Gastrocnemius medialis (tissue), 4 donors: ENCODE measurements around the gene MCRIP2. TPM values are rescaled to one million over a fixed set of nuclear protein-coding genes. Genes with fewer than 3 reads are reported as not detected.
A peak's percentile ranks its signal among the peaks of the same experiment; 100 is the strongest.

Source experiments
- ATAC-seq, 2 donors: fragments of 150-250 bp; one replicate each; pipeline ENCODE4 v1.9.1; 2016
- DNase-seq, 2 donors: peaks; one replicate each; pipeline ENCODE4 v3.0.0-alpha.2; 2019
- H3K27ac ChIP-seq, 4 donors: fragments of 200-600 bp; sonication (generic); 1 replicate in 1 of 4; 2 replicates in 3 of 4; pipeline ENCODE4 v1.5.1; 2016 to 2018; ENCODE audit warnings: mild to moderate bottlenecking in 2 of 4, moderate library complexity in 1 of 4
- H3K27me3 ChIP-seq, 3 donors: fragments of 200-600 bp; sonication (generic) in 2 of 3; 1 replicate in 1 of 3; 2 replicates in 2 of 3; pipeline versions ENCODE4 v1.5.1 to v1.6.0; 2016 to 2019; ENCODE audit warnings: mild to moderate bottlenecking in 1 of 3, moderate library complexity in 1 of 3
- H3K36me3 ChIP-seq, 2 donors: fragments of 200-600 bp; sonication (generic) in 1 of 2; one replicate each; pipeline ENCODE4 v1.5.1; 2017 to 2018
- H3K4me1 ChIP-seq, 2 donors: fragments of 200-600 bp; sonication (generic) in 1 of 2; one replicate each; pipeline ENCODE4 v1.5.1; 2016 to 2017; ENCODE audit warnings: mild to moderate bottlenecking in 2 of 2
- H3K4me3 ChIP-seq, 4 donors: fragments of 200-600 bp; sonication (generic) in 3 of 4; 1 replicate in 1 of 4; 2 replicates in 3 of 4; pipeline ENCODE4 v1.5.1; 2016 to 2019; ENCODE audit warnings: mild to moderate bottlenecking in 2 of 4
- H3K9me3 ChIP-seq, 3 donors: fragments of 200-600 bp; sonication (generic) in 2 of 3; 1 replicate in 1 of 3; 2 replicates in 2 of 3; pipeline ENCODE4 v1.5.1; 2016 to 2019
- POLR2A ChIP-seq, 2 donors: fragments of 450-650 bp; IDR thresholded peaks; one replicate each; pipeline ENCODE4 v1.6.1; 2017; ENCODE audit warnings: antibody characterized with exemption in 2 of 2, mild to moderate bottlenecking in 2 of 2, moderate library complexity in 2 of 2
- in situ Hi-C, 4 donors: fragments of 200-750 bp; cut with MboI; loops; one replicate each; pipeline versions ENCODE4 v1.15.0 to v1.8.0; 2017; ENCODE audit warnings: low sequenced_read_pairs in 4 of 4
- intact Hi-C: fragments of 100-400 bp; cut with DNase I; formaldehyde crosslinking; loops from one replicate; pipeline ENCODE4 v1.15.1; 2023; ENCODE audit warnings: low total_unique reads
- total RNA-seq, 4 donors: library from RNA; depleted of rRNA; stranded (reverse); fragments of >200 nt; gene quantifications; one replicate each; pipeline versions ENCODE4 v1.1.0 to v1.2.3, GENCODE V29; 2016
- TF ChIP-seq, protein P1 (sequence below), 5 experiments: fragments of 450-650 bp in 3 of 5; fragments of 200-600 bp in 2 of 5; sonication (generic) in 2 of 5; IDR thresholded peaks in 4 of 5; conservative IDR thresholded peaks in 1 of 5; 1 replicate in 4 of 5; 2 replicates in 1 of 5; pipeline ENCODE4 v1.5.1; 2016 to 2019; ENCODE audit warnings: antibody characterized with exemption in 5 of 5, mild to moderate bottlenecking in 3 of 5, moderate library complexity in 3 of 5

Gene MCRIP2
- total RNA-seq, 4 donors from 2014 or later: 59.6 to 155 (median 114) TPM

DNA sequence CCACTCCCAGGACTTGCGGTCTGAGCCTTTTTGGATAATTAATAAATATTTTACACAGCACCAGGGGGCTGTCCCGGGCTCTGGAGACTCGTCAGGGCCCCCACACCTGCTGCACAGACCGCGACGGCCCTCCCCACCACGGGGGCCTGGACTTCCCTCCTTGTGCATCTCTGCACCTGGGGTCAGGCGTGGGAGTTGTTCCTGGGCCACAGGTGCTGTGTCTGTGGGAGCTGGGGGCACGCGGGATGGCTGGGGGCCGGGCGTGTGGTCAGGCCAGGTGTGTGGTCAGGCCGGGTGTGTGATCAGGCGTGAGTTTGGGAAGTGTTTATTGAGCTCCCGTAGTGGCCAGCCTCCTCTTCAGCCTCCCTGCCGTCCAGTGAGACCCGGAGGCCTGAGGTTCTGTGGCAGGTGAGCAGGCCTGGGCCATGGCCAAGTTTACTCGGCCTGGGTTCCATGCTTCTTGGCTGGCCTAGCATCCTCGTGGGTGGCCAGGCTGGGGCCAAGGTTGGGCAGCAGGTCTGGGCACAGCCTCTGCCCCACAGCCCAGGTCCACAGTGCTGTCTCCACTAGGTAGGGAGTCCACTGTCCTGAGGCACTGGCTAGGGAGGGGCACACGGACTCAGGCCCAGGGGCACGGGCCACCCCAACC lies 36.7 kb downstream of the MCRIP2 start:
- intact Hi-C loops: no loop called here

DNA sequence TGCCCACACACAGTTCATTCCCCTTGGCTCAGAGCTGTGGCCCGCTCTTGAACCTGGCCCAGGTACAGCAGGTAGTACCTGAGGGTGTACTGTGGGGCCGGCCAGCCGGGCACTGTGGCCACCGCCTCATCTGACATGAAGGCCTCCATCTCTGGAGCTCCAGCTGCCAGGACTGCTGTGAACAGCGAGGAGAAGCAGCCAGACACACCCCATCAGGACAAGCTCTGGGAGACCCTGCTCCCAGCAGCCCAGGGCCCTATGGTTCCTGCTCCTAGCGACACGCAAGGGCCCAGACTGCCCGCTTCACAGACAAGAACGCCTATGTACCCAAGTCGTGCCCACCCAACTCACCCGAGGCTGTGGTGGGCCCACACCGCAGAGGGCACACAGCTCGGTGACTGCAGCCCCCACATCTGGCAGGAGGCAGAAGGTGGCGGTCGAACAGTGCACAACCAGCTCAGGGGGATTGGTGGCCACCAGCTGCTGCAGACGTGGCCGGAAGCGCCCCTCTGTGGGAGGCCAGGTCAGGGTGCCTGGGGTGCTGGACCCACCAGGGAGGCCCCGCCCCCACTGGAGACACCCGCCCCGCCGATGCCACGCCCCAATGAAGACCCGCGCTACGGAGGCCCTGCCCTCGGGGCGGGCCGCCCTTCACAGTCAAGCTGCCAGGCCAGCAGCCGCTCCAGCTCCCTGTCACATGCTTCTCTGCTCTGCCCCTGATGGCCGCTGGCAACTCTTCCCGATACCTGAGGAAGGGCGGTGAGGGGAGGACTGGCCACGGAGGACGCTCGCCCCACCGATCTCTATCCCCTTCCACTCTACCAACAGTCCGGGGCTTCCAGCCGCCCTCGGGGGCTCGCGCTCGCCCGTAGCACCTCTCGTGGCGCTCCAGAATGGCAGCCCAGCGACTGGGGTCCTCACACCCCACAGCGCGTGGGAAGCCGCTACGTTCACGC lies 37.5 kb downstream of the MCRIP2 start:
- Histone ChIP-seq H3K4me1 (peaks cover 24 to 40% of the 10 kb centered on the region in 2 donors), H3K36me3 (peaks cover 0 to 21% of the 10 kb centered on the region in 2 donors), H3K27me3 (no peaks in the 10 kb centered on the region), H3K4me3 (peak overlapping the region; percentile 51 to 82 (median 70)), H3K9me3 (no peaks in the 10 kb centered on the region), H3K27ac (peak overlapping the region; percentile 89 to 100 (median 98))
- intact Hi-C loops (no loop called here), in situ Hi-C loops (no loop called here)
- TF ChIP-seq, protein P1, sequence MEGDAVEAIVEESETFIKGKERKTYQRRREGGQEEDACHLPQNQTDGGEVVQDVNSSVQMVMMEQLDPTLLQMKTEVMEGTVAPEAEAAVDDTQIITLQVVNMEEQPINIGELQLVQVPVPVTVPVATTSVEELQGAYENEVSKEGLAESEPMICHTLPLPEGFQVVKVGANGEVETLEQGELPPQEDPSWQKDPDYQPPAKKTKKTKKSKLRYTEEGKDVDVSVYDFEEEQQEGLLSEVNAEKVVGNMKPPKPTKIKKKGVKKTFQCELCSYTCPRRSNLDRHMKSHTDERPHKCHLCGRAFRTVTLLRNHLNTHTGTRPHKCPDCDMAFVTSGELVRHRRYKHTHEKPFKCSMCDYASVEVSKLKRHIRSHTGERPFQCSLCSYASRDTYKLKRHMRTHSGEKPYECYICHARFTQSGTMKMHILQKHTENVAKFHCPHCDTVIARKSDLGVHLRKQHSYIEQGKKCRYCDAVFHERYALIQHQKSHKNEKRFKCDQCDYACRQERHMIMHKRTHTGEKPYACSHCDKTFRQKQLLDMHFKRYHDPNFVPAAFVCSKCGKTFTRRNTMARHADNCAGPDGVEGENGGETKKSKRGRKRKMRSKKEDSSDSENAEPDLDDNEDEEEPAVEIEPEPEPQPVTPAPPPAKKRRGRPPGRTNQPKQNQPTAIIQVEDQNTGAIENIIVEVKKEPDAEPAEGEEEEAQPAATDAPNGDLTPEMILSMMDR (IDR thresholded peaks at IDR 0.05 in 4 of 5, conservative IDR thresholded peaks at IDR 0.05 in 1 of 5): no peak
- TF ChIP-seq POLR2A (IDR thresholded peaks at IDR 0.05): no peak
- DNase-seq (peak; percentile 34 to 66), ATAC-seq (peak; percentile 14 to 21)

More for the DNA sequence above, 36.7 kb downstream of the MCRIP2 start:
- TF ChIP-seq, protein P1 (IDR thresholded peaks at IDR 0.05 in 4 of 5, conservative IDR thresholded peaks at IDR 0.05 in 1 of 5): no peak
- no peak for TF ChIP-seq POLR2A (IDR thresholded peaks at IDR 0.05)
- ATAC-seq (no peak), DNase-seq (peak in 1 of 2 donors; percentile 27)
- Histone ChIP-seq H3K4me3 (no peak overlapping the region), H3K4me1 (peaks cover 19 to 34% of the 10 kb centered on the region in 2 donors), H3K27ac (no peak overlapping the region), H3K27me3 (no peaks in the 10 kb centered on the region), H3K36me3 (peaks cover 0 to 26% of the 10 kb centered on the region in 2 donors), H3K9me3 (no peaks in the 10 kb centered on the region)
- in situ Hi-C loops: no loop called here

DNA sequence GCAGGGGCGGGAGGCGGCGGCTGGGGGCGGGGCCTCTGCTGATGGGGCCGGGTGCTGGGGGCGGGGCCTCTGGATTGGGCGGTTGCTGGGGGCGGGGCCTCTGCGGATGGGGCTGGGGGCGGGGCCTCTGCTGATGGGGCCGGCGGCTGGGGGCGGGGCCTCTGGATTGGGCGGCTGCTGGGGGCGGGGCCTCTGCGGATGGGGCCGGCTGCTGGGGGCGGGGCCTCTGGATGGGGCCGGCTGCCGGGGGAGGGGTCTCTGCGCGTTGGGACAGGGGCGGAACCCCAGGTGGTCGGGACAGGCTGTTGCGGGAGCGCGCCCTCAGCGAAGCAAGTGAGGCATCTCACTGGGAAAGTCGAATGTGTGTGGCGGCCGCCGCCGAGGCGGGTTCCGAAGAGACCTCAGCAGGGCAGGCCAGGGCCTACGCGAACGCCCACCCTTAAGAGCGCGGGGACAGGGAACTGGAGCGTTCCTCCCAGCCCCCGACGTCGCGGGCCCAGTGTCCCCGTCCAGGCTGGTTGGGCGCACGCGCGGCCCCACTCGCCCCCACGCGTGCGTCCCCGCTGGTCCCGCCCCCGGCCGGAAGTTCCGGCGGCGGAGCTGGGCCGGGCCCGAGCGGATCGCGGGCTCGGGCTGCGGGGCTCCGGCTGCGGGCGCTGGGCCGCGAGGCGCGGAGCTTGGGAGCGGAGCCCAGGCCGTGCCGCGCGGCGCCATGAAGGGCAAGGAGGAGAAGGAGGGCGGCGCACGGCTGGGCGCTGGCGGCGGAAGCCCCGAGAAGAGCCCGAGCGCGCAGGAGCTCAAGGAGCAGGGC lies 38.4 kb downstream of the MCRIP2 start, which contains the start of gene STUB1:
STUB1 (plus strand) TSS at position 597 of the 811 bp plus-strand sequence; CDS start at position 713, 116 bp downstream.
- H3K4me3 ChIP-seq: peak within 1 kb of the TSS; percentile 65 to 88 (median 79)
- in situ Hi-C loops: no loop called here
- no peaks in the 10 kb centered on the region for H3K27me3 ChIP-seq
- H3K4me1 ChIP-seq: peaks cover 26 to 47% of the 10 kb centered on the region in 2 donors
- no peaks in the 10 kb centered on the region for H3K9me3 ChIP-seq
- TF ChIP-seq, protein P1 (IDR thresholded peaks at IDR 0.05 in 4 of 5, conservative IDR thresholded peaks at IDR 0.05 in 1 of 5): peak in 1 of 5 experiments; percentile 17
- TF ChIP-seq POLR2A (IDR thresholded peaks at IDR 0.05): peak; percentile 87 to 91
- DNase-seq: peak; percentile 80 to 84
- H3K36me3 ChIP-seq: peaks cover 0 to 21% of the 10 kb centered on the region in 2 donors
- ATAC-seq: peak; percentile 67 to 74
- intact Hi-C loops: loop anchor here (10.0 kb wide), 1 partner anchor 625 kb away; the partner anchor contains the start of gene UBE2I
- H3K27ac ChIP-seq: peak within 1 kb of the TSS; percentile 89 to 100 (median 98)

DNA sequence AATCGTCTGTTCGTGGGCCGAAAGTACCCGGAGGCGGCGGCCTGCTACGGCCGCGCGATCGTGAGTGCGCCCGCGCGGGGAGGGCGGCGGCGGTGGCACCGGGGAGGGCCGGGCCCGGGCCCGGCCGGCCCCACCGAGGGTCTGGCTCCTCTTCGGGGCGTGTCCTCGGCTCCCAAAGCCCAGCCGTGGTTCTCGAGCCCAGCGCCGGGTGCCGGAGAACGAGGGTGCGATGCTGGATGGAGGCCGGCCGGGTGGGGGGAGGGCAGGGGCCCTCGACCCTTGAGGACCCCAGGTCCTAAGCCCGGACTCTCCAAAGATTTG lies 39.0 kb downstream of the MCRIP2 start:
- ATAC-seq (peak; percentile 4), DNase-seq (peak in 1 of 2 donors; percentile 12)
- in situ Hi-C loops: no loop called here
- Histone ChIP-seq H3K27ac (peak overlapping the region; percentile 89 to 100 (median 98)), H3K27me3 (no peaks in the 10 kb centered on the region), H3K9me3 (no peaks in the 10 kb centered on the region), H3K4me3 (peak overlapping the region; percentile 65 to 88 (median 79)), H3K4me1 (peaks cover 27 to 49% of the 10 kb centered on the region in 2 donors), H3K36me3 (peaks cover 0 to 26% of the 10 kb centered on the region in 2 donors)
- TF ChIP-seq, protein P1 (IDR thresholded peaks at IDR 0.05 in 4 of 5, conservative IDR thresholded peaks at IDR 0.05 in 1 of 5): no peak
- TF ChIP-seq POLR2A (IDR thresholded peaks at IDR 0.05): peak in 1 of 2 donors; percentile 3
- intact Hi-C loops: loop anchor here (10.0 kb wide), 1 partner anchor 624 kb away; the partner anchor contains the start of gene UBE2I
